Motor neuron (in vitro differentiated cells): ENCODE measurements around the gene TEX55. TPM values are rescaled to one million over a fixed set of nuclear protein-coding genes. Genes with fewer than 3 reads are reported as not detected.

Source experiments
- ATAC-seq, 8 experiments: fragments of 200-7000 bp; cut with Tn5 transposase; replicated peaks in 6 of 8; 2 replicates each; pipeline ENCODE4 v1.8.0; 2021; ENCODE audit warnings: mild to moderate bottlenecking in 8 of 8, moderate library complexity in 8 of 8
- H3K27ac ChIP-seq, 2 donors: fragments of 250-450 bp; sonication (Bioruptor Pico); 2 replicates each; pipeline ENCODE4 v1.9.0; 2021; ENCODE audit warnings: antibody characterized with exemption in 2 of 2, mild to moderate bottlenecking in 2 of 2, moderate library complexity in 1 of 2
- H3K4me1 ChIP-seq, 2 donors: fragments of 250-450 bp; sonication (Bioruptor Pico); replicated peaks in 1 of 2; 2 replicates each; pipeline ENCODE4 v1.6.1; 2021; ENCODE audit warnings: antibody characterized with exemption in 2 of 2, mild to moderate bottlenecking in 2 of 2, moderate library complexity in 1 of 2
- H3K4me3 ChIP-seq, 5 donors: fragments of 250-450 bp; sonication (Bioruptor Pico); 2 replicates each; pipeline ENCODE4 v1.9.0; 2021; ENCODE audit warnings: antibody characterized with exemption in 5 of 5, mild to moderate bottlenecking in 5 of 5, moderate library complexity in 4 of 5
- WGBS, 10 experiments: fragments of 450-650 bp; shearing (Covaris generic); methylation state at CpG; one replicate each; pipeline ENCODE4 v1.0.0; 2022; 5-methylcytosine and 5-hydroxymethylcytosine counted together
- in situ Hi-C, 9 experiments: fragments of 400-800 bp; cut with MboI; loops; one replicate each; pipeline ENCODE4 v1.15.0; 2021; ENCODE audit warnings: low sequenced_read_pairs in 9 of 9, low pct_unique_long_range_greater_than_20kb in 2 of 9; ENCODE audit not compliant: unreplicated experiment in 9 of 9
- total RNA-seq, 8 experiments: library from RNA; unstranded; fragments of 300-600 nt; gene quantifications; 2 replicates each; pipeline versions ENCODE4 v1.2.3 to v1.2.4, GENCODE V29; 2022

The TEX55 gene
- total RNA-seq, 8 experiments from 2014 or later, result 0.20 to 0.66 (median 0.46) TPM; not detected in 3

- WGBS, 10 experiments, result 43 to 100% (median 63%) methylated on average over 1 of the region's 1 CpG; no CpG with 5 or more reads in 4 of the 10 experiments
- Histone ChIP-seq H3K27ac (no peak overlapping the region), H3K4me3 (no peak overlapping the region), H3K4me1 (no peaks in the 10 kb centered on the region)
- in situ Hi-C loops, result no loop called here
- no peak for ATAC-seq
These were observed 49.9 kb downstream of the TEX55 start for GRCh38 chr3:119195911-119196310.

Other genes with a start within 250 kb of the TEX55 start
- gene IGSF11, start 111.3 kb upstream of the TEX55 start, total RNA-seq, result 1 to 10 TPM in 5 of 8 experiments, under 1 TPM in 3; 0.20 to 4.1 (median 1.8) TPM
- under 1 TPM in 6 of 8 experiments, not detected in 2; 0.15 to 0.43 (median 0.34) TPM for gene UPK1B, start 27.4 kb downstream of the TEX55 start, total RNA-seq
- 10 to 100 TPM in 7 of 8 experiments, 1 to 10 TPM in 1; 9.6 to 58.2 (median 13.6) TPM for gene B4GALT4, start 94.7 kb downstream of the TEX55 start, total RNA-seq
- 10 to 100 TPM in 2 of 8 experiments, 1 to 10 TPM in 4, under 1 TPM in 2; 0.58 to 15.6 (median 3.8) TPM for gene ARHGAP31, start 148.2 kb downstream of the TEX55 start, total RNA-seq